Left ventricle myocardium inferior (tissue), 1 donor: Measurements from ENCODE around the gene AP3M1. TPM values are rescaled to one million over a fixed set of nuclear protein-coding genes. Genes with fewer than 3 reads are reported as not detected.

Source experiments
- DNase-seq: peaks from one replicate; pipeline ENCODE4 v3.0.0-alpha.2; 2020
- H3K27ac ChIP-seq: fragments of 200-600 bp; replicated peaks from 2 replicates; pipeline ENCODE4 v1.8.0; 2021
- H3K27me3 ChIP-seq: fragments of 200-600 bp; 2 replicates; pipeline ENCODE4 v1.8.0; 2021; ENCODE audit warnings: low read depth
- H3K36me3 ChIP-seq: fragments of 200-600 bp; 2 replicates; pipeline ENCODE4 v1.8.0; 2021
- H3K4me1 ChIP-seq: fragments of 200-600 bp; 2 replicates; pipeline ENCODE4 v1.8.0; 2021
- H3K4me3 ChIP-seq: fragments of 200-600 bp; 2 replicates; pipeline ENCODE4 v1.8.0; 2021; ENCODE audit warnings: mild to moderate bottlenecking, moderate library complexity
- H3K9me3 ChIP-seq: fragments of 200-600 bp; replicated peaks from 2 replicates; pipeline ENCODE4 v1.8.0; 2021
- intact Hi-C: fragments of 100-400 bp; cut with micrococcal nuclease; formaldehyde crosslinking; loops from one replicate; pipeline ENCODE4 v1.11.0; 2022
- total RNA-seq: library from RNA; stranded (reverse); fragmentation: NEBNext Ultra II Directional; extraction: Animal tissue kit (Norgen Biotek cat#: 25700); gene quantifications from one replicate; pipeline ENCODE4 v1.2.1, GENCODE V29; 2021
- TF ChIP-seq, protein P1 (sequence below): fragments of 200-600 bp; IDR thresholded peaks from 2 replicates; pipeline ENCODE4 v1.8.0; 2021; ENCODE audit warnings: antibody characterized with exemption, mild to moderate bottlenecking, borderline replicate concordance
- donor health status: DM: no; HTN: yes; CAD: no; lungs with severe emphysema.

The AP3M1 gene
- total RNA-seq, 1 donor from 2014 or later, result 30.6 TPM

DNA sequence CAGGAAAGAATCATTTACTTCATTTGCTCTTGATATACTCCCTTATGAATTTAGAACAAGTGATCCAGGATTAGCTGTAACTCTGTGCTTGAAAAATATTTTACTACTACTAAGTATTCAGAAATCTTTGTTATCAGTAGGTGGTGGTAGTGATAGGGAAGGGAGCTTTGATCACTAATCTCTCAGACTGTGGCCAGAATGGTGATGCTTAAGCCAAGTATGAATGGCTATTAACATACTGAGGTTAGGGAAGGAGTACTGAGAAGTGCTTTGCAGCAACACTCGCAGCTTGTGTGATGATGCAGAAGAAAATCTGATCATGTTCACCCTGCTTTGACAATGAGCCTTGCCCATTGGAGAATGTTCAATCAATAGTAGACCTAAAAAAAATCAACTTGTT is 29.3 kb downstream of the AP3M1 start:
- TF ChIP-seq, protein P1, sequence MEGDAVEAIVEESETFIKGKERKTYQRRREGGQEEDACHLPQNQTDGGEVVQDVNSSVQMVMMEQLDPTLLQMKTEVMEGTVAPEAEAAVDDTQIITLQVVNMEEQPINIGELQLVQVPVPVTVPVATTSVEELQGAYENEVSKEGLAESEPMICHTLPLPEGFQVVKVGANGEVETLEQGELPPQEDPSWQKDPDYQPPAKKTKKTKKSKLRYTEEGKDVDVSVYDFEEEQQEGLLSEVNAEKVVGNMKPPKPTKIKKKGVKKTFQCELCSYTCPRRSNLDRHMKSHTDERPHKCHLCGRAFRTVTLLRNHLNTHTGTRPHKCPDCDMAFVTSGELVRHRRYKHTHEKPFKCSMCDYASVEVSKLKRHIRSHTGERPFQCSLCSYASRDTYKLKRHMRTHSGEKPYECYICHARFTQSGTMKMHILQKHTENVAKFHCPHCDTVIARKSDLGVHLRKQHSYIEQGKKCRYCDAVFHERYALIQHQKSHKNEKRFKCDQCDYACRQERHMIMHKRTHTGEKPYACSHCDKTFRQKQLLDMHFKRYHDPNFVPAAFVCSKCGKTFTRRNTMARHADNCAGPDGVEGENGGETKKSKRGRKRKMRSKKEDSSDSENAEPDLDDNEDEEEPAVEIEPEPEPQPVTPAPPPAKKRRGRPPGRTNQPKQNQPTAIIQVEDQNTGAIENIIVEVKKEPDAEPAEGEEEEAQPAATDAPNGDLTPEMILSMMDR, result no peak
- no peak for DNase-seq
- no peaks in the 10 kb centered on the region for H3K27me3 ChIP-seq
- intact Hi-C loops, result no loop called here
- no peaks in the 10 kb centered on the region for H3K9me3 ChIP-seq
- no peak overlapping the region for H3K4me3 ChIP-seq
- H3K36me3 ChIP-seq, result peaks cover 90% of the 10 kb centered on the region
- H3K4me1 ChIP-seq, result peaks cover 35% of the 10 kb centered on the region
- peak overlapping the region; percentile 8 for H3K27ac ChIP-seq

GRCh38 chr10:74120911-74121310 is 29.7 kb downstream of the AP3M1 start:
- no peaks in the 10 kb centered on the region for H3K9me3 ChIP-seq
- TF ChIP-seq, protein P1, result no peak
- peaks cover 35% of the 10 kb centered on the region for H3K4me1 ChIP-seq
- no peak overlapping the region for H3K4me3 ChIP-seq
- peak overlapping the region; percentile 8 for H3K27ac ChIP-seq
- DNase-seq, result no peak
- H3K36me3 ChIP-seq, result peaks cover 90% of the 10 kb centered on the region
- H3K27me3 ChIP-seq, result no peaks in the 10 kb centered on the region
- intact Hi-C loops, result no loop called here

DNA sequence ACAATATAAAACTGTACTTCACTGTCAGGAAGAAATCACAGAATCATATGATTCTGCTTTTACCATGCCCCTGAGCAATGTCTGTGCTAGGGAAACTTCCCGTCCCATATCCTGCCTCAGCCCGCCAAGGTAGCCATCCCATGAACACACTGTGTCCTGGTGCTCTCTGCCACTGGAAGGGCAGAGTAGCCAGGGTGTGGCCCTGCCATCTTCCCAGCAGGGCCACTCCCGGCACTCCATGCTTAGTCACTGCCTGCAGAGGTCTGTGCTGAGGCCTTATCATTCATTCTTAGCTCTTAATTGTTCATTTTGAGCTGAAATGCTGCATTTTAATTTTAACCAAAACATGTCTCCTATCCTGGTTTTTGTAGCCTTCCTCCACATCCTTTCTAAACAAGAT is 31.8 kb downstream of the AP3M1 start:
- intact Hi-C loops, result no loop called here
- peaks cover 42% of the 10 kb centered on the region for H3K4me1 ChIP-seq
- DNase-seq, result no peak

GRCh38 chr10:74117738-74118137 is 32.9 kb downstream of the AP3M1 start:
- Histone ChIP-seq H3K4me3 (no peak overlapping the region), H3K9me3 (no peaks in the 10 kb centered on the region), H3K4me1 (peaks cover 53% of the 10 kb centered on the region), H3K36me3 (peaks cover 91% of the 10 kb centered on the region), H3K27ac (peak overlapping the region; percentile 34), H3K27me3 (no peaks in the 10 kb centered on the region)
- intact Hi-C loops, result no loop called here
- no peak for DNase-seq
- TF ChIP-seq, protein P1, result no peak

More for the DNA sequence above, 31.8 kb downstream of the AP3M1 start:
- H3K36me3 ChIP-seq, result peaks cover 91% of the 10 kb centered on the region
- no peaks in the 10 kb centered on the region for H3K9me3 ChIP-seq
- no peaks in the 10 kb centered on the region for H3K27me3 ChIP-seq
- TF ChIP-seq, protein P1, result no peak
- no peak overlapping the region for H3K4me3 ChIP-seq
- H3K27ac ChIP-seq, result peak overlapping the region; percentile 34

DNA sequence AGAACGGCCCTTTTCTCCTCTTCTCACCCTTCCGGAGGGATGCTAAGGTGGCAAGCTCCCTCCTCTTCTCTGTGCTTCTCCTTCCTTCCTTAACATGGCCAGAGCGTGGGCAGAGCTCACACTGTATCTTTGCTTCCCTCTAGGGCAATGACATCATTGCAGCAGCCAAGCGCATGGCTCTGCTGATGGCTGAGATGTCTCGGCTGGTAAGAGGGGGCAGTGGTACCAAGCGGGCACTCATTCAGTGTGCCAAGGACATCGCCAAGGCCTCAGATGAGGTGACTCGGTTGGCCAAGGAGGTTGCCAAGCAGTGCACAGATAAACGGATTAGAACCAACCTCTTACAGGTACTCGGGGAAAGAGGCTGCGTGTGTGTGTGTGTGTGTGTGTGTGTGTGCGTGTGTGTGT is 36.6 kb downstream of the AP3M1 start:
- peak overlapping the region; percentile 45 for H3K27ac ChIP-seq
- DNase-seq, result no peak

More for the DNA sequence above, 36.6 kb downstream of the AP3M1 start:
- Histone ChIP-seq H3K9me3 (no peaks in the 10 kb centered on the region), H3K27me3 (no peaks in the 10 kb centered on the region), H3K4me1 (peaks cover 40% of the 10 kb centered on the region), H3K36me3 (peaks cover 99% of the 10 kb centered on the region), H3K4me3 (no peak overlapping the region)
- intact Hi-C loops, result no loop called here
- TF ChIP-seq, protein P1, result no peak
